Endothelial cell of umbilical vein (primary cell): ENCODE results near the gene IL22RA1. TPM values are rescaled to one million over a fixed set of nuclear protein-coding genes. Genes with fewer than 3 reads are reported as not detected.

Experiments
- BruUV-seq: library from RNA; stranded (reverse); fragments of 400-500 nt; replicated peaks from 2 replicates; lab custom pipeline; 2021; lab: Mats Ljungman, UMichigan
- CTCF ChIA-PET: fragments of 300-600, 350-600 bp; sonication (Branson Sonifier 250); formaldehyde crosslinking; loops from one replicate; lab custom pipeline; 2021; ENCODE audit warnings: antibody characterized with exemption, inconsistent platforms; lab: Charles Lee
- POLR2A ChIA-PET: fragments of 300-600, 350-600 bp; sonication (Branson Sonifier 250); formaldehyde crosslinking; loops from one replicate; lab custom pipeline; 2021; ENCODE audit warnings: antibody characterized with exemption, inconsistent platforms; lab: Charles Lee
- DNase-seq: peaks from one replicate; pipeline ENCODE4 v3.0.0-alpha.2; 2011; ENCODE audit warnings: low read depth, low spot score
- FAIRE-seq: peaks from 2 replicates; lab custom pipeline; 2011; peaks lifted over from hg19 to GRCh38; lab: Jason Lieb, UNC
- H2AFZ ChIP-seq: 2 replicates; pipeline ENCODE4 v1.6.0; 2012; ENCODE audit warnings: low read depth, low read length, control low read depth, inconsistent platforms
- H3K27ac ChIP-seq: 2 replicates; pipeline ENCODE4 v1.5.1; 2011; ENCODE audit warnings: low read depth, mild to moderate bottlenecking, control low read depth, low read length, moderate library complexity; ENCODE audit not compliant: insufficient read depth
- H3K27me3 ChIP-seq, 2 experiments: 2 replicates each; pipeline versions ENCODE4 v1.6.0 to v1.6.1; 2011; ENCODE audit warnings: low read length in 2 of 2, mixed read lengths in 1 of 2; ENCODE audit not compliant: control insufficient read depth in 2 of 2, insufficient read depth in 2 of 2
- H3K36me3 ChIP-seq, 2 experiments: 2 replicates in 1 of 2; 3 replicates in 1 of 2; pipeline ENCODE4 v1.5.1; 2011; ENCODE audit warnings: low read length in 2 of 2, mild to moderate bottlenecking in 1 of 2, moderate library complexity in 1 of 2; ENCODE audit not compliant: control insufficient read depth in 2 of 2, insufficient read depth in 2 of 2; ENCODE audit errors: extremely low read depth in 1 of 2
- H3K4me1 ChIP-seq: 3 replicates; pipeline ENCODE4 v1.5.1; 2011; ENCODE audit warnings: mild to moderate bottlenecking, low read length; ENCODE audit not compliant: control insufficient read depth, insufficient read depth; ENCODE audit errors: extremely low read depth
- H3K4me2 ChIP-seq: 2 replicates; pipeline ENCODE4 v1.6.1; 2011; ENCODE audit warnings: low read length, control low read depth, mixed read lengths; ENCODE audit not compliant: insufficient read depth
- H3K4me3 ChIP-seq, 3 experiments: fragments of 200-600 bp in 1 of 3; sonication (generic), shearing (Covaris generic) in 1 of 3; replicated peaks in 1 of 3; 2 replicates each; pipeline ENCODE4 v1.5.1; 2011 to 2016; ENCODE audit warnings: control low read depth in 3 of 3, low read length in 3 of 3, mild to moderate bottlenecking in 2 of 3, inconsistent platforms in 1 of 3, low read depth in 1 of 3, moderate library complexity in 1 of 3; ENCODE audit not compliant: insufficient read depth in 1 of 3
- H3K79me2 ChIP-seq: 2 replicates; pipeline ENCODE4 v1.6.0; 2012; ENCODE audit warnings: low read length, inconsistent platforms; ENCODE audit not compliant: control insufficient read depth, insufficient read depth
- H3K9ac ChIP-seq: replicated peaks from 2 replicates; pipeline ENCODE3; 2011; ENCODE audit warnings: low read length, control low read depth; ENCODE audit not compliant: insufficient read depth; ENCODE audit errors: extremely low read depth
- H3K9me1 ChIP-seq: replicated peaks from 3 replicates; pipeline ENCODE4 v1.6.0; 2011; ENCODE audit warnings: mild to moderate bottlenecking, low read length; ENCODE audit not compliant: control insufficient read depth, insufficient read depth; ENCODE audit errors: extremely low read depth
- H3K9me3 ChIP-seq: replicated peaks from 2 replicates; pipeline ENCODE4 v1.5.1; 2012; ENCODE audit warnings: low read length, inconsistent platforms; ENCODE audit not compliant: control insufficient read depth, insufficient read depth
- H4K20me1 ChIP-seq: replicated peaks from 2 replicates; pipeline ENCODE3; 2011; ENCODE audit warnings: mild to moderate bottlenecking, low read length; ENCODE audit not compliant: control insufficient read depth, insufficient read depth; ENCODE audit errors: extremely low read depth
- EZH2 ChIP-seq: IDR thresholded peaks from 2 replicates; pipeline ENCODE4 v1.6.1; 2012; ENCODE audit warnings: borderline replicate concordance, low read depth, mild to moderate bottlenecking, moderate library complexity, low read length, inconsistent platforms; ENCODE audit not compliant: severe bottlenecking
- FOS ChIP-seq: IDR thresholded peaks from 2 replicates; pipeline ENCODE4 v1.6.1; 2011; ENCODE audit warnings: mild to moderate bottlenecking, low read length, moderate library complexity, borderline replicate concordance; ENCODE audit not compliant: insufficient read depth
- GATA2 ChIP-seq: IDR thresholded peaks from 2 replicates; pipeline ENCODE4 v1.7.0; 2011; ENCODE audit warnings: low read depth, mild to moderate bottlenecking, moderate library complexity, mixed read lengths, low read length; ENCODE audit not compliant: insufficient read length, insufficient read depth
- JUN ChIP-seq: IDR thresholded peaks from 2 replicates; pipeline ENCODE4 v1.6.1; 2011; ENCODE audit warnings: borderline replicate concordance, low read depth; ENCODE audit not compliant: insufficient read length, insufficient read depth
- MYC ChIP-seq: IDR thresholded peaks from one replicate; pipeline ENCODE4 v1.6.1; 2011; ENCODE audit warnings: mild to moderate bottlenecking, low read depth, low read length
- POLR2A ChIP-seq: IDR thresholded peaks from 2 replicates; pipeline ENCODE4 v1.6.1; 2012; ENCODE audit warnings: low read depth, mild to moderate bottlenecking, control low read depth, low read length
- POLR2AphosphoS5 ChIP-seq: IDR thresholded peaks from 2 replicates; pipeline ENCODE4 v1.6.1; 2012; ENCODE audit warnings: low read depth, mild to moderate bottlenecking, control low read depth, low read length, moderate library complexity; ENCODE audit not compliant: insufficient read depth
- dilution Hi-C: fragments of 300-500 bp; cut with MboI; formaldehyde crosslinking; loops from one replicate; pipeline ENCODE4 v1.15.0; 2019; ENCODE audit warnings: low sequenced_read_pairs; ENCODE audit not compliant: extremely low pct_ligation_motif_present
- intact Hi-C: fragments of 100-400 bp; cut with micrococcal nuclease; formaldehyde crosslinking; loops from one replicate; pipeline ENCODE4 v1.10.0; 2022
- polyA plus RNA-seq, 4 experiments: library from polyadenylated mRNA; depleted of rRNA in 3 of 4; stranded (reverse) in 3 of 4; unstranded in 1 of 4; fragments of >200 nt; gene quantifications; 2 replicates each; pipeline versions ENCODE4 v1.2.1 to v1.2.3, GENCODE V29; 2011 to 2012; ENCODE audit warnings: missing spikeins in 1 of 4
- total RNA-seq: library from RNA; stranded (reverse); gene quantifications from 2 replicates; pipeline ENCODE4 v1.2.3, GENCODE V29; 2021
- TF ChIP-seq, protein P1 (sequence below): IDR thresholded peaks from 2 replicates; pipeline ENCODE4 v1.6.1; 2011; ENCODE audit not compliant: insufficient read depth, insufficient read length
- TF ChIP-seq, protein P2 (sequence below), 2 donors: IDR thresholded peaks; 1 replicate in 1 of 2; 2 replicates in 1 of 2; pipeline ENCODE4 v1.5.1; 2011; ENCODE audit warnings: low read length in 2 of 2, mild to moderate bottlenecking in 2 of 2, moderate library complexity in 2 of 2, control low read depth in 1 of 2, inconsistent platforms in 1 of 2, low read depth in 1 of 2; ENCODE audit not compliant: insufficient read depth in 1 of 2; ENCODE audit errors: extremely low read depth in 1 of 2

The IL22RA1 gene
- total and polyA plus RNA-seq, 2 donors (not counting 3 experiments of a cell fraction or from before 2014, with no cell fraction given), result not detected

DNA sequence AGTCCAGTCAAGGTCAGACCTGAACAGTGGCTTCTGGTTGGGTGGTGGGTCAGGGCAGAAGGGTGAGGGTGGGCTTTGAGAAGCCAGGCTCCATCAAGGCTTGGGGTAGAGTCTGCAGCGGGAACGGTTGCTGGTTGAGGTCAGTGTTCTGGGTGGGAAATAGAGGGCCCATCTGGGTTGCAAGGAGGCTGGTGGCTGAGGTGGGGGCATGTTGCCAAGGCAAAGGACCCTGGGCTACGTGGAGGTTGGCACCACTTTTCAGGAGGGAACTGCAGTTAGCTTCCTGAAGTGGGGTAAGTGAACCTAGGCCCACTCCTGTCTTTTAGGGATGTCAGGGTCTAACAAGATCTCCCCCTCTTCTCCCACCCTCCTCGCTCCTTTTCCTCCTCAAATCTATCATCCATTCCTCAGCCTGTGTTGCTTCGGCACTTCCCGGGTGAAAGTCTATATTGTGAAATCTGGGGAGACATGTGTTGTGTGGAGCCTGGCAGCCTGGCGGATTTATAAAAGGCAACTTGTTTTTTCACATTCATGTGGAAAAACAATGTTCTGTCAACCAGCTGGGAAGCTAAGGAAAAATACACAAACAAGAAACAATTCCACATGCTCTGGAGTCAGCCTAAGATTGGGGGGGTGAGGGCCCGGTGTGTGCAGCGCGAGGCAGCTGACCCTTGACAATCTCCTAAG is 1.5 kb downstream of the IL22RA1 start:
- CTCF ChIA-PET, result interaction anchor here (1.3 kb wide), 1 partner anchor 9 kb away, joined by 5 read pairs; no protein-coding TSS in a partner anchor
- Histone ChIP-seq H3K9ac (no peak overlapping the region), H3K4me3 (no peak overlapping the region), H3K9me1 (no peaks in the 10 kb centered on the region), H3K4me1 (no peaks in the 10 kb centered on the region), H3K27me3 (peaks cover 0 to 2% of the 10 kb centered on the region in 2 experiments), H2AFZ (no peak overlapping the region), H3K4me2 (no peak overlapping the region), H3K79me2 (no peaks in the 10 kb centered on the region), H3K9me3 (no peaks in the 10 kb centered on the region), H4K20me1 (no peaks in the 10 kb centered on the region), H3K27ac (no peak overlapping the region), H3K36me3 (no peaks in the 10 kb centered on the region)
- dilution Hi-C loops (no loop called here), intact Hi-C loops (no loop called here)
- POLR2A ChIA-PET, result no interaction called here
- BruUV-seq, result no TSS peak
- no peak for TF ChIP-seq EZH2
- TF ChIP-seq, protein P1, sequence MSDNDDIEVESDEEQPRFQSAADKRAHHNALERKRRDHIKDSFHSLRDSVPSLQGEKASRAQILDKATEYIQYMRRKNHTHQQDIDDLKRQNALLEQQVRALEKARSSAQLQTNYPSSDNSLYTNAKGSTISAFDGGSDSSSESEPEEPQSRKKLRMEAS, result no peak
- FAIRE-seq (no peak), DNase-seq (no peak)

DNA sequence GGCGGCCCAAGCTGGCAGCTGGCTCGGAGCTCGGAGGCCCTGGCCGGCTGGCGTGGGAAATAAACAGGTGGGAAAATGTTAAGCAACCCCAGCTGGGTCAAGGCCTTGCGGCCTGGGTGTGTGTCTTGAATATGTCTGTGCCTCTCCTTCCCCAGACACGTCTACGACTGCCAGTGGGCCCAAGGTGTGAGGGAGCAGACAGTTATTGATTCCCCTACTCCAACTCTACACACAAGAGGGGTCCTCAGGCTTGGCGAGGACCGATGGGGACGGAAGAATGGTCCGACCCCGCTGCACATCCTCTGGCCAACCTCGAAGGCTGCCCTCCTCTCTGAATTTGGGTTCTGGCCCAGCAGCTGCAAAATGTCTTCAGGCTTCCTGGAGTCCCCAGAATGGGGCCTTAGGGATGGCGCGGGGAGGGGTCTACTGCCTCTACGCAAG is 2.2 kb downstream of the IL22RA1 start:
- dilution Hi-C loops (no loop called here), intact Hi-C loops (no loop called here)
- Histone ChIP-seq H3K27ac (no peak overlapping the region), H3K9me1 (no peaks in the 10 kb centered on the region), H3K9me3 (no peaks in the 10 kb centered on the region), H3K27me3 (peaks cover 0 to 2% of the 10 kb centered on the region in 2 experiments), H3K9ac (no peak overlapping the region), H4K20me1 (no peaks in the 10 kb centered on the region), H3K36me3 (no peaks in the 10 kb centered on the region), H3K4me3 (no peak overlapping the region), H3K79me2 (no peaks in the 10 kb centered on the region), H2AFZ (no peak overlapping the region), H3K4me1 (no peaks in the 10 kb centered on the region), H3K4me2 (no peak overlapping the region)
- FAIRE-seq (no peak), DNase-seq (no peak)
- no peak for TF ChIP-seq MYC
- no peak for TF ChIP-seq FOS
- TF ChIP-seq JUN, result no peak
- no peak for TF ChIP-seq GATA2
- TF ChIP-seq, protein P2, sequence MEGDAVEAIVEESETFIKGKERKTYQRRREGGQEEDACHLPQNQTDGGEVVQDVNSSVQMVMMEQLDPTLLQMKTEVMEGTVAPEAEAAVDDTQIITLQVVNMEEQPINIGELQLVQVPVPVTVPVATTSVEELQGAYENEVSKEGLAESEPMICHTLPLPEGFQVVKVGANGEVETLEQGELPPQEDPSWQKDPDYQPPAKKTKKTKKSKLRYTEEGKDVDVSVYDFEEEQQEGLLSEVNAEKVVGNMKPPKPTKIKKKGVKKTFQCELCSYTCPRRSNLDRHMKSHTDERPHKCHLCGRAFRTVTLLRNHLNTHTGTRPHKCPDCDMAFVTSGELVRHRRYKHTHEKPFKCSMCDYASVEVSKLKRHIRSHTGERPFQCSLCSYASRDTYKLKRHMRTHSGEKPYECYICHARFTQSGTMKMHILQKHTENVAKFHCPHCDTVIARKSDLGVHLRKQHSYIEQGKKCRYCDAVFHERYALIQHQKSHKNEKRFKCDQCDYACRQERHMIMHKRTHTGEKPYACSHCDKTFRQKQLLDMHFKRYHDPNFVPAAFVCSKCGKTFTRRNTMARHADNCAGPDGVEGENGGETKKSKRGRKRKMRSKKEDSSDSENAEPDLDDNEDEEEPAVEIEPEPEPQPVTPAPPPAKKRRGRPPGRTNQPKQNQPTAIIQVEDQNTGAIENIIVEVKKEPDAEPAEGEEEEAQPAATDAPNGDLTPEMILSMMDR (IDR thresholded peaks at IDR 0.05; ENCODE audit: extremely low read depth in 1 of 2, insufficient read depth in 1 of 2, low read depth in 1 of 2, low read length in 2 of 2), result no peak
- no peak for TF ChIP-seq EZH2
- TF ChIP-seq POLR2AphosphoS5, result no peak
- TF ChIP-seq POLR2A, result no peak
- TF ChIP-seq, protein P1, result no peak
- ChIA-PET CTCF (no interaction called here), POLR2A (no interaction called here)
- no TSS peak for BruUV-seq
